A673 (cell line): ENCODE results near the gene SYTL4. TPM values are rescaled to one million over a fixed set of nuclear protein-coding genes. Genes with fewer than 3 reads are reported as not detected.
A peak's percentile ranks its signal among the peaks of the same experiment; 100 is the strongest.

Experiments
- BruUV-seq: library from RNA; stranded (reverse); fragments of 400-500 nt; replicated peaks from 2 replicates; lab custom pipeline; 2021; lab: Mats Ljungman, UMichigan
- CTCF ChIA-PET: fragments of 300-600 bp; sonication (Branson Sonifier 250); formaldehyde crosslinking; loops from one replicate; lab custom pipeline; 2022; ENCODE audit warnings: antibody characterized with exemption; lab: Charles Lee
- POLR2A ChIA-PET: fragments of 300-600 bp; sonication (Branson Sonifier 250); formaldehyde crosslinking; loops from one replicate; lab custom pipeline; 2022; ENCODE audit warnings: antibody characterized with exemption; ENCODE audit not compliant: low non-redundant PET; lab: Charles Lee
- DNase-seq: peaks from one replicate; pipeline ENCODE4 v3.0.0-alpha.2; 2015; ENCODE audit warnings: low spot score
- H3K27ac ChIP-seq: fragments of 200-600 bp; sonication (generic); 2 replicates; pipeline ENCODE4 v1.5.1; 2016; ENCODE audit warnings: mixed run types, low read depth, mild to moderate bottlenecking, mixed read lengths, antibody characterized with exemption, low read length; ENCODE audit not compliant: poor library complexity, severe bottlenecking
- H3K27me3 ChIP-seq: fragments of 200-600 bp; sonication (generic); replicated peaks from 2 replicates; pipeline ENCODE4 v1.6.1; 2017; ENCODE audit warnings: mixed run types, low read depth, mild to moderate bottlenecking, mixed read lengths, antibody characterized with exemption, low read length; ENCODE audit not compliant: insufficient read depth, poor library complexity
- H3K36me3 ChIP-seq: fragments of 200-600 bp; sonication (generic); 2 replicates; pipeline ENCODE4 v1.6.1; 2016; ENCODE audit warnings: mixed run types, mild to moderate bottlenecking, mixed read lengths, antibody characterized with exemption, low read length; ENCODE audit not compliant: insufficient read depth, poor library complexity, severe bottlenecking
- H3K4me1 ChIP-seq: fragments of 200-600 bp; sonication (generic); 2 replicates; pipeline ENCODE4 v1.6.1; 2017; ENCODE audit warnings: mixed run types, mild to moderate bottlenecking, mixed read lengths, antibody characterized with exemption, low read length; ENCODE audit not compliant: insufficient read depth, poor library complexity, severe bottlenecking
- H3K4me3 ChIP-seq: fragments of 200-600 bp; sonication (generic); 2 replicates; pipeline ENCODE4 v1.5.1; 2016; ENCODE audit warnings: low read depth, mixed run types, mild to moderate bottlenecking, mixed read lengths, low read length; ENCODE audit not compliant: poor library complexity, severe bottlenecking
- H3K9me3 ChIP-seq: fragments of 200-600 bp; sonication (generic); 2 replicates; pipeline ENCODE4 v1.6.1; 2016; ENCODE audit warnings: mixed run types, low read depth, mild to moderate bottlenecking, mixed read lengths, antibody characterized with exemption, low read length; ENCODE audit not compliant: poor library complexity, severe bottlenecking
- EZH2 ChIP-seq: fragments of 200-600 bp; sonication (generic); IDR thresholded peaks from 2 replicates; pipeline ENCODE4 v1.6.1; 2017; ENCODE audit warnings: borderline replicate concordance, low read depth, mild to moderate bottlenecking, mixed read lengths, antibody characterized with exemption, low read length; ENCODE audit not compliant: poor library complexity, severe bottlenecking
- intact Hi-C: fragments of 100-400 bp; cut with micrococcal nuclease; formaldehyde crosslinking; loops from one replicate; pipeline ENCODE4 v1.10.0; 2022; ENCODE audit not compliant: unreplicated experiment
- total RNA-seq: library from RNA; stranded (reverse); gene quantifications from 2 replicates; pipeline ENCODE4 v1.2.3, GENCODE V29; 2021
- TF ChIP-seq, protein P1 (sequence below): fragments of 300-800, 200-600 bp; sonication (generic); conservative IDR thresholded peaks from 2 replicates; pipeline ENCODE4 v1.5.1; 2017; ENCODE audit warnings: low read depth, mild to moderate bottlenecking, antibody characterized with exemption, low read length, moderate library complexity, mixed read lengths

SYTL4 gene
- total RNA-seq, 1 experiment from 2014 or later: 2.3 TPM

DNA sequence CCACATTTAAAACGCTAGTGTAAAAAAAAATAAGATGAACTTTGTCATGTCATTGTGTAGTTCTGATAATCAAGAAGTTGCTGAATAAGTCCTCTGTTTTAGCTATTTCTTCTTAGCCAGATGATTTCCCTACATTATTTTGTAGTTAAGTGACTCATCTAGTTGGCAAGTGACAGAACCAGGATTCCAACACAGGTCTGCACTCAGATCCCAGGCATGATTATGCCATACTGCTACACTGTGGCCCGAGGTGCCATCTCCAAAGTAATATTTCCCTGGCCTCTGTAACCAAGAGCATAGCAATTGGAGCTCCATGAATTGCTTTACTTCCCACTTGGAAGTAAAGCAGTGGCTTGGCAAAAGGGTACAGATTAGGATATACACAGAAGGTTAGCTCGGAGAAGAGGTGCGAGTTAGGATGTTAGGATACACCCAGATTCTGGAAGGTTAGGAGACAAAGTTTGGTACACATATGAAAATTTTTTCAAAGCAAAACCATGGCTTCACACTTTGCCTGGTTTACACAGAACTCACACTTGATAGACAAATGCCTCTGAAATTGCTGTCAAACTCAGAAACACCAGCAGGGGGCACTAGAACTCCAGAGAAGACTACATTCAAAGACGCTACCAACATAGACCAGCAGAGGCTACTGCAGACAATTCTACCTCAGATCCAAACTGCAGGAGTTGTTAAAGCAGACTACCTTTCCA, 46.5 kb downstream of the SYTL4 start:
- ChIA-PET CTCF (interaction anchor here (0.6 to 2.4 kb wide), 2 partner anchors 14 to 83 kb away, joined by 3 to 24 read pairs; no protein-coding TSS in a partner anchor), POLR2A (no interaction called here)
- Histone ChIP-seq H3K4me3 (no peak overlapping the region), H3K36me3 (no peaks in the 10 kb centered on the region), H3K4me1 (no peaks in the 10 kb centered on the region), H3K27ac (no peak overlapping the region), H3K27me3 (no peaks in the 10 kb centered on the region), H3K9me3 (no peaks in the 10 kb centered on the region)
- peak; percentile 82 for DNase-seq
- TF ChIP-seq, protein P1, sequence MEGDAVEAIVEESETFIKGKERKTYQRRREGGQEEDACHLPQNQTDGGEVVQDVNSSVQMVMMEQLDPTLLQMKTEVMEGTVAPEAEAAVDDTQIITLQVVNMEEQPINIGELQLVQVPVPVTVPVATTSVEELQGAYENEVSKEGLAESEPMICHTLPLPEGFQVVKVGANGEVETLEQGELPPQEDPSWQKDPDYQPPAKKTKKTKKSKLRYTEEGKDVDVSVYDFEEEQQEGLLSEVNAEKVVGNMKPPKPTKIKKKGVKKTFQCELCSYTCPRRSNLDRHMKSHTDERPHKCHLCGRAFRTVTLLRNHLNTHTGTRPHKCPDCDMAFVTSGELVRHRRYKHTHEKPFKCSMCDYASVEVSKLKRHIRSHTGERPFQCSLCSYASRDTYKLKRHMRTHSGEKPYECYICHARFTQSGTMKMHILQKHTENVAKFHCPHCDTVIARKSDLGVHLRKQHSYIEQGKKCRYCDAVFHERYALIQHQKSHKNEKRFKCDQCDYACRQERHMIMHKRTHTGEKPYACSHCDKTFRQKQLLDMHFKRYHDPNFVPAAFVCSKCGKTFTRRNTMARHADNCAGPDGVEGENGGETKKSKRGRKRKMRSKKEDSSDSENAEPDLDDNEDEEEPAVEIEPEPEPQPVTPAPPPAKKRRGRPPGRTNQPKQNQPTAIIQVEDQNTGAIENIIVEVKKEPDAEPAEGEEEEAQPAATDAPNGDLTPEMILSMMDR: peak; percentile 86
- TF ChIP-seq EZH2: no peak
- no TSS peak for BruUV-seq
- intact Hi-C loops: loop anchor here (1.0 kb wide), 1 partner anchor 83 kb away; no protein-coding TSS in a partner anchor

DNA sequence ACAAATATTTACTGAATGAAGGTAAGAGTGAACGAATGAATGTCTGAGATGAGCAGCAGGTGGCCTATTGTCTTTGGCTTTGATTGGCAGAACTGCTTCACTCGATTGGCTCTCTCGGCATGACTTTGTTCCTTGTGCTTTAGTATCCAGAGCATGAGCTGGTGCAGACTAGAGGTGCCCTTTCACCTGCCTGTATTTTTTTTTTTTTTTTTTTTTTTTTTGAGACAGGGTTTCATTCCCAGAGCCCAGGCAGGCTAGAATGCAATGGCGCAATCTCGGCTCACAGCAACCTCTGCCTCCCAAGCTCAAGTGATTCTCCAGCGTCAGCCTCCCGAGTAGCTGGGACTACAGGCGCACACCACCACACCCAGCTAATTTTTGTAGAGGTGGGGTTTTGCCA, 49.0 kb downstream of the SYTL4 start:
- intact Hi-C loops: no loop called here
- no TSS peak for BruUV-seq
- H3K9me3 ChIP-seq: no peaks in the 10 kb centered on the region
- no peaks in the 10 kb centered on the region for H3K27me3 ChIP-seq
- CTCF ChIA-PET: interaction anchor here (0.8 kb wide), 1 partner anchor 11 kb away, joined by 8 read pairs; no protein-coding TSS in a partner anchor
- no peaks in the 10 kb centered on the region for H3K4me1 ChIP-seq
- H3K27ac ChIP-seq: no peak overlapping the region
- no peak for DNase-seq
- TF ChIP-seq, protein P1: no peak
- no peak for TF ChIP-seq EZH2
- no peak overlapping the region for H3K4me3 ChIP-seq
- POLR2A ChIA-PET: no interaction called here
- no peaks in the 10 kb centered on the region for H3K36me3 ChIP-seq

DNA sequence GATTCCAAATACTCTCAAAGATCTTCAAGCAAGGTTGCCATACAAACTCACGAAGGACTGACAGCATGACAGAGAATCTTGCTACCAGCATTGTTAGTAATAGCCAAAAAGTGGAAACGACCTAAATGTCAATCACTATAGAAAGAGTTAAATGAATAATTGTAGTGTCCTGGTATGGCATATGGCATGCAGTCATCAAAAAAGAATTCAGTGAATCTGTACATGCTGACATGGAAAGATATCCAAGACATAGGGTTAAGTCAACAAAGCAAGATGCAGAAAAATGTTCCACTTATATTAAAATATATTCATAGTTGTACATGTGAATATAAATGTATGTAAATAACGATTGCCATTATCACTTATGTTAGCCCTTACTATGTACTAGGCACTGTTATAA, 50.3 kb downstream of the SYTL4 start:
- DNase-seq: no peak
- no TSS peak for BruUV-seq
- no peak overlapping the region for H3K27ac ChIP-seq

More for the DNA sequence above, 50.3 kb downstream of the SYTL4 start:
- Histone ChIP-seq H3K4me3 (no peak overlapping the region), H3K4me1 (no peaks in the 10 kb centered on the region), H3K27me3 (no peaks in the 10 kb centered on the region), H3K9me3 (no peaks in the 10 kb centered on the region), H3K36me3 (no peaks in the 10 kb centered on the region)
- CTCF ChIA-PET: no interaction called here
- no peak for TF ChIP-seq EZH2
- TF ChIP-seq, protein P1: no peak
- POLR2A ChIA-PET: no interaction called here
- intact Hi-C loops: no loop called here
